NOMO-1 treated with dmso at 0.1 percent for 144 hours (cell line): ENCODE results near the gene TOX2.
A peak's percentile ranks its signal among the peaks of the same experiment; 100 is the strongest.

ENCODE experiments used
- DNase-seq: peaks from one replicate; lab custom pipeline; 2025; ENCODE audit not compliant: unreplicated experiment; lab: John Stamatoyannopoulos, UW

Gene TOX2

GRCh38 chr20:44073011-44073674 is 158.5 kb downstream of the TOX2 start:
- DNase-seq, result no peak

DNA sequence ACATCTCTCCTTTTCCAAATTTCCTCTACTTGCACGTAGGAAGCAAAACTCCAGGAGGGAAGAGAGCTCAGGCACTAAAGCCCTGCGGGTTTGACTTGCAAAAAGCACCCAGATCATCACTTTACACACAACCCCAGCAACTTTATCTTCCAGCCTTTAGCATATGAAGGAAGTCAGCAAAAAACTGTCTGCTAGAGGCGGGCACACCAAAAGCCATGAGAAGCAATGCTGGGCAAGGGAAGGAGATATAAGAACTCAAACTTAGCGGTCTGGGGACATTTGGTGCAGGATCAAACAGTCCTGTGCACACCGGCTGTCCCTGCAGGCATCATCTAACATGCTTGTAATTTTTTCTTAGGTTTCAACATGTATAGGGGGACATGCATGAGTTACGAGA is 159.0 kb downstream of the TOX2 start:
- DNase-seq, result no peak

GRCh38 chr20:44074252-44075151 is 159.8 kb downstream of the TOX2 start:
- DNase-seq, result peak; percentile 63

DNA sequence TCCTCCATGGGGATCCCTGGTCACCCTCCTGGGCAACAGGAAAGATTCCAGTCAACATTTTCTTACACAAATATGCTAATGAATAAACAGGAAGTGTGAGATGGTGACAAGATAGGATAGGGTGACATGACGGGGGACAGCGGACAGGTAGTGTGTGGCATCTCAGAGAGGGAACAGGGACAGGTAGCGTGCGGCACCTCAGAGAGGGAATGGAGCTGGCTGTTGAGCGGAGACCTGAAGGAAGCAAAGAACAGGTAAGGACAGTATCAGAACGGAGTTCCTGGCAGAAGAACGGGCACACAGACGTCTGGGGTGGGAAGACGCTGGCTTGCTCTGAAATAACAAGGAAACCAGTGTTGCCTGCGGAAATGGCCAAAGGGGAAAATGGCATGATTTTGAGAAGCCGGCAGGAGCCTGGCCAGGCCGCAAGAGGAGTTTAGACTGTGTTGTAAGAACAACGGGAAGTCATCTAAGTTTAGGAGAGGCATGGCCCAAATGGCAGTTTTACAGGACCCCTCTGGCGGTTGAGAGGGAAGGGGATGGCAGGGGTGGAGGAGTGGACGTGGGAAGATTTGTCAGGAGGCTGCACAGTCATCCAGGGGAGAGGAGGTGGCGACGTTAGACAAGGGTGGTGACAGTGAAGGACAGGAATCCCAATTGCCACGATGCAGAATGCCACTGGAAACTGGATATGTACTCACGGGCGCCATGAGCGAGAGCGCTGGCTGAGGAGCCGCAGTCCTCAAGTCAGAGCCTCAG is 160.7 kb downstream of the TOX2 start:
- DNase-seq, result peak; percentile 71

DNA sequence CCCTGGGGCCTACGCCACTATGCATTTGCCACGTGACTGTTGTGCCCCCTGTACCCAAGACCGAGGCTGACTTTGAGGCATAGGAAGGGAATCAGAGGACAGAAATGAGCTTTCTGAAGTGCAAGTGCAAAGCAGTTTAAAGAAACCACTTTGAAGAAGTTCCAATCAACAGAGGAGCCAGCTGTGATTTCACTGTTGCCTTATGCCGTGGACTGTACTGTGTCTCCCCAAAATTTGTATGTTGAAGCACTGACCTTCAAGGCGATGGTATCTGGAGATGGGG is 161.2 kb downstream of the TOX2 start:
- DNase-seq, result no peak

GRCh38 chr20:44079291-44079690 is 164.6 kb downstream of the TOX2 start:
- DNase-seq, result no peak

DNA sequence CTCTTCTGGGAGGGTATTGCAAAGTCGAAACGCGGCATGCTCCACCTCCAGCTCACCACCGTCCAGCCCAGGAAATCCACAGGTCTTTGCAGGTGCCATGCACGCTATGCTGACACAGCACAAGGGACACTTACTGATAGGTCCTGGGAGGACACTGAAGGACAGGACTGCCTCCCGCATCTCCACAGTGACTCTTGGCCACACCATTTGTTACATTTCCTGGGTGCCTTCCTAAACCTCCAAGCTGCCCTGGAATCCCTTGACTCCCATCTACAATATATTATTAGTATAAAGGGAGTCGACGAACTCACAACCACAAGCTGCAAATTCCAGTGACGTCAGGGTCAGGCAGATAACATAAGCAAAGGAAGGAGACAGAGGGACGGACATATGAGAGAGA is 165.4 kb downstream of the TOX2 start:
- DNase-seq, result no peak

DNA sequence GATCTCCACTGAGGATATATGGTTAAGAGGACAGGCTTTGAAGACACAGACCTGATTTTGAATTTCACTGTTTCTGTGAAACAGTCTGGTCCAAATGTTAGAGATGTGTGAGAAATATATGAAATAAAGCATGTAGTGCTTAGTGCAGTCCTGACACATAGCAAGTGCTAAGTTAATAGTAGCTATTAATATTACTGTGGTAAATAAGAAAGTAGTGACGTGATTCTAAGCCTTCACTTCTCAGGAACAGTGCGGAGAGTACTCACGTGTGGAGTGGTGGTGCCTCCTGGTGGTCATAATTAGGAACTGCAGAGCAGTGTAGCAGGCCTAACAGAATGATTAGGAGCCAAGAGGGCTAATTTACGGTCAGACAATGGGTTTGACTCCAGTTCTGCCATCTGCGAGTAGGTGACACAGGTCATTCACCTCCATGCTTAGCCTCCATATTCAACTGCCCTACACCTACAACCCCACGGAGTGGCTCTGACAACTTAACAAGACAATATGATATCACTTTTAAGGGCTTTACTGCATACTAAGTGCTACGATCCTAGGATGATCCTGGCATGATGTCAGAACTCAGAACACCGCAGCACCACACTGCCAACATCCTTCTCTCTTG is 166.1 kb downstream of the TOX2 start:
- peak; percentile 51 for DNase-seq

DNA sequence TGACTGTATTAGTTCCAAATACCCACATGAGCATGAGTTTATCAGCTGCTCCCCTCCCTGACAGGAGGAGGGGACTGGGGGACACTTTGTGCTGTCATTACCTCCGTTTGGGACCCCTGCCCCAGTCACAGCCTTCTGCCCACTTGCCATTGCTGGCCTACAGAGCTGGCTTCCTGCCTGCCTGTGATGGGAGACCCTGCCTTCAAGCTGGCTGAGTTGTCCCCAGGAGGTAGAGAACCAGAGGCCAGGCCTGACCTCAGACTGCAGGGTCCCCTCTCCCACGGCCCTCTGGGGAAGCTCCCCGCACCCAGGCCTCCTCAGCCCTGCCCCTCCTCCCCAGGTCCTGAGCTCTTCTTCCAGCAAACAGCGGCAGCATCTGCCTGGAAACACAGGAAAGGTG is 166.8 kb downstream of the TOX2 start:
- DNase-seq, result no peak

DNA sequence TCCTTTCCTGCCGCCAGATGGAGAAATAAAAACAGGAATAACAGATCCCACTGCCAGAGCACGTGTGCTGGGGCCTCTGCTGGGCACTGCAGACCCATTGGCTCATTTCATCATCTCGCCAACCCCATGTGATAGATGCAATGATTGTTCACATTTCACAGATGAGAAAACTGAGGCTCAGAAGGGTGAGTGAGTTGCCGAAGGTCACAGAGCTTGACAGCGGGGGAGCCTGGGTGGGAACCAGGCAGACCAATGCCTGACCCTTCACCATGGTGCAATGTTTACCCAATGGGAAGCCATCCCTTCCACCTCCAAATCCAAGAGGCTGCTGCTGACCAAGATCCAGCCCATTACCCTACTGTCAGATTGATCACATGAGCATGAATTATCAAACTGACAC is 167.2 kb downstream of the TOX2 start:
- no peak for DNase-seq

- DNase-seq, result no peak
These were observed 168.7 kb downstream of the TOX2 start for GRCh38 chr20:44083220-44083933.

GRCh38 chr20:44084439-44084838 is 169.8 kb downstream of the TOX2 start:
- no peak for DNase-seq

GRCh38 chr20:44084891-44085290 is 170.2 kb downstream of the TOX2 start:
- no peak for DNase-seq

DNA sequence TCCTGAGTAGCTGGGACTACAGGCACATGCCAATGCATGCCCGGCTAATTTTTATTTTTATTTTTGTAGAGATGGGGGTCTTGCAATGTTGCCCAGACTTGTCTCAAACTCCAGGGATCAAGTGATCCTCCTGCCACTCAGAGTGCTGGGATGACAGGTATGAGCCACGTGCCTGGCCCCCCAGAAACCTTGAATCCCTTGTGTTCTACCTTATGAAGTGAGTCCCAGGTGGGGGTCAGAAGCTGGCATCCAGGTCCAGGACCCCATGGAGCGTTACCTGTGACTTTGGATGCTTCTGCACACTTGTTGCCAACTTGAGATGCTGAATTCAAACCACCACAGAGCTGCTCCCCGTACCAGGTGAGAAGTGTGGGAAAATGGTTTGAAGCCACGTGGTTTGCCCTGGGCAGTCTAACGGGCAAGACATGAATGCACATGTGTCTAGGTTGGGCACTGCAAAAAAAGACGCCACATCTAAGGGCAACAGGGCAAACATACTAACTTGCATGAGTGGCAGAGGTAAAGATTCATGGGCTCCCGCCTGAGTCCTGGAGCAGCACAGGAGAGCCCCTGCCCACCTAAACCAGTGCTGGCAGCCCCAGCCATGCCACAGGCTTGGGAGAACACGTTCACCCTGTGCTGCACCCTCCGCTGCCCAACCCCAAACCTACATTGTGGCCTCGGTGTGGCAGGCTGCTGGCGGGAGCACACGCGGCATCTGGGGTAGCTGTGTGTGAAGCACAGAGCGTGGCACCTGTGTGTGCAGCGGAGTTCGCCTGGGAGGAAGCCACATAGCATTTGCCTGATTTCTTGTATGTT is 171.2 kb downstream of the TOX2 start:
- DNase-seq, result no peak

DNA sequence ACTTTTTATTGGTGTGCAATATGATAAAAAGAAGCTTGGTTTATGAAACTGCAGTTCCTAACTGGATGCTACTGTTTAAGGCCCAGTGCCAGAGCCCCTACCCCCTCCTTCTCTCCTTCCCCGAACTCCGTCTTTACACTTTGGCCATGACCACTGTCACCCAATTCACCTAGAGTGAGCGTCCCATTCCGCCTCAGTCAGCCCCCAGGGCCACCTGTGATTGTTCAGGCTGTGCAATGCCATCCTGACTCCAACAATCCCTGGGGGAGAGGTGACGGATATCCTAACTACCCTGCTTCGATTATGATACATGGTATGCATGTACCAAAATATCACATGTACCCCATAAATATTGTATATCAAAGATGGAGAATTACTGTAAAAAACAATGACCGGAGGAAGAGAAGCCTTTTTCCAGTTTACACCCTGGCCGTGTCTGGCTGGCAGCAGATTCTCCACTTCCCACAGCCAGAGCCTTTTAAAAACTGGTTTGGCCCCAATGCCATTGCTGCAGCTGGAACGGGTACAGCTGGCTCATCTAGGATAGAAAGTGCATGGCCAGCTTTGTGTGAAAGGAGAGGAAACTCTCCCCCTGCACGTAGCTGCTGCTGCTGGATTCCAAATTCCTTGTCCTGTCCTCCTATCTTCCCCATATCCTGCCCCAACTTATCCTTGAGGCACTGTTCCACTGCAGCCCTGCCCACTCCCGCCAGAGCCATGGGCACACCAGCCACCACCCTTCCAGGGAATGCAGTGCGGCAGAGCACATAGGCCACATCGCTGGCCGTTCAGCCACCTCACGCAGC is 172.6 kb downstream of the TOX2 start:
- DNase-seq, result no peak

- no peak for DNase-seq
These were observed 173.1 kb downstream of the TOX2 start for GRCh38 chr20:44087857-44088120.

GRCh38 chr20:44089987-44090674 is 175.5 kb downstream of the TOX2 start:
- peak; percentile 28 for DNase-seq

DNA sequence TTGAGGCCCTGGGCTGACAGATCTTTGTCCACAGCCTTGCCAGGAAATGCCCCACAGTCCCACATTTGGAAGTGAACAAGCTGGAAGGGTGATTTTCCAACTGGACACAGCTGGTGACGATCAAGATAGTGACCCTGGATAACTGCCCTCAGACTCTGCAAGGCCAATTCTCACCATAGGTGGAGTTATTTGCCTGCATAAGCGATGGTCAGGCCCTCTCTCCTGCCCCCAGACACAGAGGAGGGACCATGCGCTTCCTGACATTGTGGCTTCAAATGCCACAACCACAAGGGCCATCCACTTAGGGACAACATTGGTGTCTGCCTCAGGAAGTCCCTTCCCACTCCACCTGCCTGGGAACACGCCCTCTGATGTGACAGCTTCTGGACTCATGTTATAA is 176.4 kb downstream of the TOX2 start:
- DNase-seq, result no peak
